ENCODE results near the gene MEIS2.

MEIS2 gene

DNA sequence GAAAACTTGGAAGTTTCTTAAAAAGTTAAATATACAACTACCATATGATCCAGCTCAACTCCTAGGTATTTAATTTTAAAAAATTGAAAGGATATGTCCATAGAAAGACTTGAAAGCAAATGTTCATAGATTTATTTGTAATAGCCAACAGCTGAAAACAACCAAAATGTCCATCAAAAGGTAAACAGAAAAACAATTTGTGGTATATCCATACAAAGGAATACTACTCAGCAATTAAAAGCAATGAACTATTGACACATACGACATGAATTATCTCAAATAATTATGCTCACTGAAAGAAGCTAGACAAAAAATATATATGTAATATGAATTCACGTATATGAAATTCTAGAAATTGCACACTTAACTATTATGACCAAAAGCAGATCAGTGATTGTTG, 249.5 kb downstream of the MEIS2 start:
- Histone ChIP-seq H3K36me3 (ENCODE audit: insufficient read depth, low read length) (no peaks in the 10 kb centered on the region), H2AFZ (ENCODE audit: low read length, unreplicated experiment) (no peak overlapping the region), H3K4me3 (ENCODE audit: low read depth, low read length) (no peak overlapping the region), H3K27ac (ENCODE audit: low read depth, low read length) (no peak overlapping the region), H3K4me1 (ENCODE audit: control insufficient read depth, insufficient read depth, low read length, unreplicated experiment) (no peaks in the 10 kb centered on the region), H3K27me3 (ENCODE audit: insufficient read depth, low read length) (no peaks in the 10 kb centered on the region), H3K79me2 (ENCODE audit: control insufficient read depth, insufficient read depth, low read length, unreplicated experiment) (no peaks in the 10 kb centered on the region)

DNA sequence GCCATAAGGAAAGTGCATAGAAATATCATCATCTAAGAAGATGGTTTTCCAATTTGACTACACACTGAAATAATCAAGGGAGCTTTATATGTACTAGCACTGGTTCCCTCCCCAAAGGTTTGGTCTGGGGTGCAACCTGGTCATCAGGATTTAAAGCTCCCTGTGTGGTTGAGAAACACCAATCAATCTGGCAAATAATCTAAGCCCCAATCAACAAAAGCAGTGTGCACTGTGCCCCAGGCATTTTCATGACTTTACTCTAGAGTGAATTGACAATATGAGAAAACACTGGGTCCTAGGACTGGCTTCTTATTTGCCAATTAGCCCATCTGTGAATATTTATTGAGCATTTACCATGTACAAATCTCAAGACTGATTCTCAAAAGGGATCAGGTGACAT, 255.1 kb downstream of the MEIS2 start:
- H3K4me1 ChIP-seq (ENCODE audit: control insufficient read depth, insufficient read depth, low read length, unreplicated experiment): peaks cover 5% of the 10 kb centered on the region
- no peaks in the 10 kb centered on the region for H3K36me3 ChIP-seq (ENCODE audit: insufficient read depth, low read length)
- H3K4me3 ChIP-seq (ENCODE audit: low read depth, low read length): no peak overlapping the region
- H2AFZ ChIP-seq (ENCODE audit: low read length, unreplicated experiment): no peak overlapping the region
- no peaks in the 10 kb centered on the region for H3K27me3 ChIP-seq (ENCODE audit: insufficient read depth, low read length)
- H3K27ac ChIP-seq (ENCODE audit: low read depth, low read length): no peak overlapping the region
- no peaks in the 10 kb centered on the region for H3K79me2 ChIP-seq (ENCODE audit: control insufficient read depth, insufficient read depth, low read length, unreplicated experiment)

DNA sequence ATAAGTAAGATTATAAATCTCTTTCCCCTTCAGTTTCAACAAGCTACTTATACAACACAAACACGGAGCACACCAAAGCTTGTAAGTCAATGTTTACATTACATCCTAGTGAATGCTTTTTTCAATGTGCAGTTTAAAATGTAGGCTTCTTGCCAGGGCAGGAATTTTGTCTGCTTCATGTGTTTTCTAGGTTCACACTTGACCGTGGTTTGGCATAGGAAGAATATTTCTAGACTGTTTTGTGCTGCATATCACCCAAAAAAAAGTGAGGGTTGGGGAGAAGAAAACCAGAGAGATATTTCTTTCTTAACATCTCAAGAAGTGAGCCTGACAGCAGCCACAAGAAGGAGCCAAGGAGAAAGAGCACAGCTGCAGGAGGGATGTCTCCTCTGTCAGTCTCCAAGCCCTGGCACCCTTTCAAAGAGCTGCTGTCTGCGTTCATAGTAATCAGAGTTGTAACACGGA, 255.8 kb downstream of the MEIS2 start:
- no peak overlapping the region for H3K27ac ChIP-seq (ENCODE audit: low read depth, low read length)

DNA sequence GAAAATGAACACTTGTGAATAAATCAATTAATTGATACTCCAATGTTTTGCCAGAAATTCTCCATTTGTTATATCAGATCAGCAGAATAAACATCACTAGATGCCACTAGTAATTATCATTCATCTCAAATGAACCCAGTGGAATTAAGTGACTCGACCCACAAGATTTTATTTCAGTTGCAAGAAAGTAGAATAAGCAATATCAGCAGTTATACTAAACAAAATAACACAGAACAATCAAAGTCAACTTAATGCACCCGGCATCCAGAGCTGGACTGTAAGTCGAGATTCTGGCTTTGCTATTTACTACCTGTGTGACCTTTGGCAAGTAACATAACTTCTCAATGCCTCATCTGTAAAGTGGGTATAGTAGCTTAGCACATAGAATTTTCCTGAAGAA, 256.5 kb downstream of the MEIS2 start:
- Histone ChIP-seq H3K4me1 (ENCODE audit: control insufficient read depth, insufficient read depth, low read length, unreplicated experiment) (peaks cover 5% of the 10 kb centered on the region), H3K36me3 (ENCODE audit: insufficient read depth, low read length) (no peaks in the 10 kb centered on the region), H3K27ac (ENCODE audit: low read depth, low read length) (no peak overlapping the region), H2AFZ (ENCODE audit: low read length, unreplicated experiment) (no peak overlapping the region), H3K4me3 (ENCODE audit: low read depth, low read length) (no peak overlapping the region), H3K27me3 (ENCODE audit: insufficient read depth, low read length) (no peaks in the 10 kb centered on the region), H3K79me2 (ENCODE audit: control insufficient read depth, insufficient read depth, low read length, unreplicated experiment) (no peaks in the 10 kb centered on the region)

More for the DNA sequence above, 255.8 kb downstream of the MEIS2 start:
- peaks cover 5% of the 10 kb centered on the region for H3K4me1 ChIP-seq (ENCODE audit: control insufficient read depth, insufficient read depth, low read length, unreplicated experiment)
- no peaks in the 10 kb centered on the region for H3K27me3 ChIP-seq (ENCODE audit: insufficient read depth, low read length)
- peak overlapping the region; percentile 80 for H2AFZ ChIP-seq (ENCODE audit: low read length, unreplicated experiment)
- H3K36me3 ChIP-seq (ENCODE audit: insufficient read depth, low read length): no peaks in the 10 kb centered on the region
- no peak overlapping the region for H3K4me3 ChIP-seq (ENCODE audit: low read depth, low read length)
- no peaks in the 10 kb centered on the region for H3K79me2 ChIP-seq (ENCODE audit: control insufficient read depth, insufficient read depth, low read length, unreplicated experiment)

DNA sequence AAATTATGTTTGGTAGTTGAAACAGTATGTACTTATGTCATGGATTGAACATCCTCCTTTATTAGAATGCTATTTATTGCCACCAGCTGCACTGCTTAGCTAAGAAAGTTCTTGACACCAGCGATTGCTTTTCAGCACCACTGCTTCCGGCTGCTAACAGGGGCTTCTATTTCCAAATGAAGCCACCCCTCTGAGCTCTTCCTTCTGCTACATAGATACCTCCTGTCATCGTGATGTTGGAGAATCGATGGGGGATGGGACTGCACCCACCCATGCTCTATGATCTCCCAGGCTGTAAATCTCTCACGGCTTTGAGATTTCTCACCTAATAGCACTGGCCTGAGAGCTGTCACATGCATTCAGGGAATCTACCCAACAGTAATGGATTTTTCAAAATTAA, 259.2 kb downstream of the MEIS2 start:
- Histone ChIP-seq H3K4me3 (ENCODE audit: low read depth, low read length) (no peak overlapping the region), H3K4me1 (ENCODE audit: control insufficient read depth, insufficient read depth, low read length, unreplicated experiment) (peaks cover 5% of the 10 kb centered on the region)

More for the DNA sequence above, 259.2 kb downstream of the MEIS2 start:
- Histone ChIP-seq H3K27me3 (ENCODE audit: insufficient read depth, low read length) (no peaks in the 10 kb centered on the region), H3K79me2 (ENCODE audit: control insufficient read depth, insufficient read depth, low read length, unreplicated experiment) (no peaks in the 10 kb centered on the region), H2AFZ (ENCODE audit: low read length, unreplicated experiment) (no peak overlapping the region), H3K27ac (ENCODE audit: low read depth, low read length) (no peak overlapping the region), H3K36me3 (ENCODE audit: insufficient read depth, low read length) (no peaks in the 10 kb centered on the region)
